ENCODE data around the gene HPN. TPM values are rescaled to one million over a fixed set of nuclear protein-coding genes. Genes with fewer than 3 reads are reported as not detected.
"Not testable (repeated sequence)": the region's sequence is repeated elsewhere in the genome, so short reads cannot be mapped to it uniquely, and the experiment has no call there.

The HPN gene
- total RNA-seq, result 28.1 TPM
- long read RNA-seq, partial matches to known transcripts, result 34 of 60 reads
- long read RNA-seq, other reads (novel, unspliced or antisense), result 26 of 60 reads

DNA sequence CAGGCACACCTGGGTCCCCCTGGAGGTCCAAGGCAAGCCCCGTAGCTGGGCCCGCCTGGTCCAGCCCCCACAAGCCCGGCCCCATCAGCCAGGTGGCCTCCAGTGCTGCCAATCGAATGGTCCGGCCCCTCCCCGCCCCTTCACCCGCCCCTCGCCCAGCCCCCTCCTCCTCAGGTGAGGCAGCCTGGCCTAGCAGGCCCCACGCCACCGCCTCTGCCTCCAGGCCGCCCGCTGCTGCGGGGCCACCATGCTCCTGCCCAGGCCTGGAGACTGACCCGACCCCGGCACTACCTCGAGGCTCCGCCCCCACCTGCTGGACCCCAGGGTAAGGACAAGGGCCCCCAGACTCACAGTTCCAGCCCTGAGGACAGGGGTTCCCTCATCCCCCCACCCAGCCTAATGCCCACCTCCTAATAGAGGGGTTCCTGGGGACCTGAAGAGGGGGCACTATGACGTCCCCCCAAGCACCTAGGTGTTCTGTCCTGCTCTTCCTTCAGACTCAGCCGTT, at the start of gene HPN:
HPN (plus strand) TSS at position 174 of the 508 bp plus-strand sequence. CDS start 786 bp downstream, outside the sequence.
- TF ChIP-seq, protein P1, sequence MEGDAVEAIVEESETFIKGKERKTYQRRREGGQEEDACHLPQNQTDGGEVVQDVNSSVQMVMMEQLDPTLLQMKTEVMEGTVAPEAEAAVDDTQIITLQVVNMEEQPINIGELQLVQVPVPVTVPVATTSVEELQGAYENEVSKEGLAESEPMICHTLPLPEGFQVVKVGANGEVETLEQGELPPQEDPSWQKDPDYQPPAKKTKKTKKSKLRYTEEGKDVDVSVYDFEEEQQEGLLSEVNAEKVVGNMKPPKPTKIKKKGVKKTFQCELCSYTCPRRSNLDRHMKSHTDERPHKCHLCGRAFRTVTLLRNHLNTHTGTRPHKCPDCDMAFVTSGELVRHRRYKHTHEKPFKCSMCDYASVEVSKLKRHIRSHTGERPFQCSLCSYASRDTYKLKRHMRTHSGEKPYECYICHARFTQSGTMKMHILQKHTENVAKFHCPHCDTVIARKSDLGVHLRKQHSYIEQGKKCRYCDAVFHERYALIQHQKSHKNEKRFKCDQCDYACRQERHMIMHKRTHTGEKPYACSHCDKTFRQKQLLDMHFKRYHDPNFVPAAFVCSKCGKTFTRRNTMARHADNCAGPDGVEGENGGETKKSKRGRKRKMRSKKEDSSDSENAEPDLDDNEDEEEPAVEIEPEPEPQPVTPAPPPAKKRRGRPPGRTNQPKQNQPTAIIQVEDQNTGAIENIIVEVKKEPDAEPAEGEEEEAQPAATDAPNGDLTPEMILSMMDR (IDR thresholded peaks at IDR 0.05), result no peak
- DNase-seq, result peak; percentile 79
- intact Hi-C loops (cut with DNase I), result no loop called here
- H3K4me3 ChIP-seq, result peak within 1 kb of the TSS; percentile 42
- no peaks in the 10 kb centered on the region for H3K27me3 ChIP-seq (ENCODE audit: low read depth)
- ATAC-seq, result peak; percentile 82 to 86
- no peaks in the 10 kb centered on the region for H3K36me3 ChIP-seq
- H3K9me3 ChIP-seq, result no peaks in the 10 kb centered on the region
- peak within 1 kb of the TSS; percentile 80 for H3K27ac ChIP-seq
- H3K4me1 ChIP-seq, result peaks cover 63% of the 10 kb centered on the region

DNA sequence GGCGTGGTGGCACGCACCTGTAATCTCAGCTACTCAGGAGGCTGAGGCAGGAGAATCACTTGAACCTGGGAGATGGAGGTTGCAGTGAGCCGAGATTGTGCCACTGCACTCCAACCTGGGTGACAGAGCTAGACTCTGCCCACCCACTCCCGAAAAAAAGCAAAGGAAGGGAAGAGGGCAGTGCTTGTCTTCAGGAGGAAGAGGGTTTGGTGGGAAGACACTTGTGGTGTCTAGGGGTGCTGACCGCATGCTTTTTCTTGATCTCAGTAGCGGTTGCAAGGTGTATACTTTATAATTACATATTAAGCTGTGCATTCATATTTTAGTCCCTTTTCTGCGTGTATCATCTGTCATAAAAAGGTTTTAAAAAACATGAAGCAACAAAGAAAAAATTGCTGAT, 48.9 kb upstream of the HPN start:
- H3K4me3 ChIP-seq; intact Hi-C loops (cut with DNase I); H3K9me3 ChIP-seq; H3K27me3 ChIP-seq (ENCODE audit: low read depth); H3K27ac ChIP-seq; DNase-seq; ATAC-seq; H3K36me3 ChIP-seq: not testable (repeated sequence)
- H3K4me1 ChIP-seq, result peaks cover 36% of the 10 kb centered on the region

DNA sequence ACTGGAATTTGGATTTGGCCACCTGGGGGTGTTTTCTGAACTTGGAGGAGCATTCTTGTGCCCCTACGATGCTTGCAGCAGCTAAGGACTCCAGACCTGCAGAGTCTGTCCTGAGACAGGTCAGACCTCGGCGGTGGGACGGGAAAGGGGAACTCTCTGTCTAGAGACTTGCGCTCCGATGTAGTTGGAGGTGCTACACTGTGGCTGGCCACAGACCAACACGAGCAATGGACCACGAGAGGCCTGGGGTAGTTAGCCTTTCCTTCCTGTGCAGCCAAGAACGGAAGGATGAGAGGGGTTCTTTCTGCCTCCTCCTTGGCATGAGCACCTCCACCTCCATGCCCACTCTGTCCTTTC, 47.3 kb upstream of the HPN start:
- Histone ChIP-seq H3K27ac (peak overlapping the region; percentile 79), H3K36me3 (no peaks in the 10 kb centered on the region), H3K9me3 (no peaks in the 10 kb centered on the region), H3K4me3 (no peak overlapping the region), H3K4me1 (peaks cover 51% of the 10 kb centered on the region), H3K27me3 (ENCODE audit: low read depth) (no peaks in the 10 kb centered on the region)
- TF ChIP-seq, protein P1 (IDR thresholded peaks at IDR 0.05), result no peak
- ATAC-seq (no peak), DNase-seq (peak; percentile 44)
- intact Hi-C loops (cut with DNase I), result no loop called here

DNA sequence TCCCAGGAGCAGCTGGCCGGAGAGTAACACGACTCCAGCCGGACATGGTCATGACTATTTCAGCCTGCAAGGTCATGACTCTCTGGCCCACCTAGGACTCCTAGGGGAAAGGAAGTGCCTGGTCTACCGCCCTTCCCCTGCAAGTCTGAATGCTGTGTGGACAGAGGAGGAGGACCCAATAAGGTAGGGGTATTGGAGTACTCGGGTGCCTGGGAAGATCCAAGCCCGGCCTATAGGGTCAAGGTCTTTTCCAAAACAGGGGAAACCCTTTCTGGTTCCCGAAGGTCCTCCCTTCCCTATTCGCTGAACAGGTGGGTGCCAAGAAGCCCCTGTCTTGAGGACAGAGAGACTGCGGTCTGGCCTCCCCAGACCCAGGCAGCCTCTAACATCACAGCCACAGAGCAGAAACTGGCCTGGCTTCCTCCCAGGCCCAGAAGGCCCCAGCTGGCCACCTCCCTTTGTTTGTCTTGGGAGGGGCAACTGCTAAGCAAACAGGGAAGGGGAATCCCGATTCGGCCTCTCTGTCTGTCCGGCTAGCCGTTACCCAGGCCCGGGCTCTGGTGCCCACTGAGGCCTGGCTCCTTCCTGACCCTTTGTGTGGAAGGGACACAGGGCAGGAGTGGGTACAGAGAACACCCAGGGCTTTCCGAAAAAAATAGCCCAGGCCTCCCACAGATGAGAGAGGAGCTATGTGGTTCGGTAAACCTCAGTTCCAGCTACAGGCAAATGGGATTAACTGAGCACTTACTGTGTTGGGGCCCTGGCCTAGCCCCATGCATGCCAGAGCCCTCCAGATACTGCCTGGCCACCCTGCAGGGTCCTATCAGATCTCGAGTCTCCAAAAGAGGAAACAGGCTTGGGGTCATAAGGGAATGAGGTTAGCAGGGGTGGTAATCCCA, 46.6 kb upstream of the HPN start:
- no peaks in the 10 kb centered on the region for H3K36me3 ChIP-seq
- no peak overlapping the region for H3K4me3 ChIP-seq
- TF ChIP-seq, protein P1 (IDR thresholded peaks at IDR 0.05), result no peak
- peak overlapping the region; percentile 79 for H3K27ac ChIP-seq
- H3K27me3 ChIP-seq (ENCODE audit: low read depth), result no peaks in the 10 kb centered on the region
- ATAC-seq (peak; percentile 65 to 76), DNase-seq (peak; percentile 70)
- H3K4me1 ChIP-seq, result peaks cover 57% of the 10 kb centered on the region
- intact Hi-C loops (cut with DNase I), result no loop called here
- no peaks in the 10 kb centered on the region for H3K9me3 ChIP-seq

DNA sequence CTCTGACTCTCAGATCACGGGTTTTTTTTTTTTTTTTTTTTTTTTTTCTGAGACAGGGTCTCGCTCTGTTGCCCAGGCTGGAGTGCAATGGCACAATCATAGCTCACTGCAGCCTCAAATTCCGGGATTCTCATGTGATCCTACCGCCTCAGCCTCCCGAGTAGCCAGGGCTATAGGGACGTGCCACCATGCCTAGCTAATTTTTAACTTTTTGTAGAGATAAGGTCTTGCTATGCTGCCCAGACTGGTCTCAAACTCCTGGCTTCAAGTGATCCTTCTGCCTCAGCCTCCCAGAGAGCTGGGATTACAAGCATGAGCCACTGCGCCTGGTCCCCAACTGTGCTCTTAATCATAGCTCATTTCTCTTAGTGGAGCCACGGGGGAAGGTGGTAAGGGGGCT, 46.0 kb upstream of the HPN start:
- H3K4me3 ChIP-seq, result no peak overlapping the region
- peak overlapping the region; percentile 79 for H3K27ac ChIP-seq
- intact Hi-C loops (cut with DNase I), result no loop called here
- TF ChIP-seq, protein P1 (IDR thresholded peaks at IDR 0.05), result no peak
- H3K4me1 ChIP-seq, result peaks cover 57% of the 10 kb centered on the region
- no peaks in the 10 kb centered on the region for H3K27me3 ChIP-seq (ENCODE audit: low read depth)
- H3K36me3 ChIP-seq, result no peaks in the 10 kb centered on the region
- no peak for ATAC-seq
- H3K9me3 ChIP-seq, result no peaks in the 10 kb centered on the region
- DNase-seq, result peak; percentile 12
